CD4-positive, CD25-positive, alpha-beta regulatory T cell (primary cell): ENCODE measurements around the gene CTRB2. TPM values are rescaled to one million over a fixed set of nuclear protein-coding genes. Genes with fewer than 3 reads are reported as not detected.
A peak's percentile ranks its signal among the peaks of the same experiment; 100 is the strongest.
"Not testable (repeated sequence)": the region's sequence is repeated elsewhere in the genome, so short reads cannot be mapped to it uniquely, and the experiment has no call there.

Source experiments
- ATAC-seq, 2 donors: fragments of 150-1000 bp; cut with Tn5 transposase; one replicate each; pipeline ENCODE4 v1.10.0; 2021; ENCODE audit warnings: low read depth in 2 of 2, moderate number of reproducible peaks in 2 of 2, moderate library complexity in 1 of 2
- DNase-seq, 3 donors: peaks; one replicate each; pipeline versions ENCODE4 v3.0.0 to v3.0.0-alpha.2; 2012 to 2022; ENCODE audit warnings: mixed read lengths in 1 of 3
- H3K27ac ChIP-seq: one replicate; pipeline ENCODE4 v1.7.0; 2013; ENCODE audit warnings: mild to moderate bottlenecking, low read length; ENCODE audit not compliant: insufficient read depth, poor library complexity, severe bottlenecking
- H3K27me3 ChIP-seq: one replicate; pipeline ENCODE4 v1.7.0; 2013; ENCODE audit warnings: low read length; ENCODE audit not compliant: control insufficient read depth, insufficient read depth
- H3K36me3 ChIP-seq: one replicate; pipeline ENCODE4 v1.7.0; 2013; ENCODE audit warnings: mild to moderate bottlenecking, low read length, moderate library complexity; ENCODE audit not compliant: control insufficient read depth, insufficient read depth
- H3K4me1 ChIP-seq: 2 replicates; pipeline ENCODE4 v1.7.0; 2013; ENCODE audit warnings: mild to moderate bottlenecking, low read length; ENCODE audit not compliant: insufficient read depth, control insufficient read depth, poor library complexity, severe bottlenecking
- H3K4me3 ChIP-seq: one replicate; pipeline ENCODE4 v1.7.0; 2013; ENCODE audit warnings: low read depth, mild to moderate bottlenecking, low read length, moderate library complexity
- H3K9me3 ChIP-seq, 2 experiments: 1 replicate in 1 of 2; 2 replicates in 1 of 2; pipeline ENCODE4 v1.7.0; 2013; ENCODE audit warnings: low read length in 2 of 2, mild to moderate bottlenecking in 1 of 2, moderate library complexity in 1 of 2; ENCODE audit not compliant: control insufficient read depth in 2 of 2
- H3K27ac Mint-ChIP-seq, 3 donors: one replicate each; pipeline ENCODE4 v1.8.0; 2020 to 2022; ENCODE audit warnings: mild to moderate bottlenecking in 3 of 3, mixed read lengths in 3 of 3, moderate library complexity in 2 of 3
- H3K27me3 Mint-ChIP-seq: one replicate; pipeline ENCODE4 v1.8.0; 2022; ENCODE audit warnings: mild to moderate bottlenecking, mixed read lengths
- H3K36me3 Mint-ChIP-seq: one replicate; pipeline ENCODE4 v1.8.0; 2020; ENCODE audit warnings: mixed read lengths
- H3K4me1 Mint-ChIP-seq, 4 donors: one replicate each; pipeline ENCODE4 v1.8.0; 2020 to 2022; ENCODE audit warnings: mixed read lengths in 4 of 4, mild to moderate bottlenecking in 1 of 4
- H3K4me3 Mint-ChIP-seq, 4 donors: one replicate each; pipeline ENCODE4 v1.8.0; 2020 to 2022; ENCODE audit warnings: mild to moderate bottlenecking in 4 of 4, mixed read lengths in 4 of 4, moderate library complexity in 3 of 4
- H3K9me3 Mint-ChIP-seq, 7 donors: one replicate each; pipeline ENCODE4 v1.8.0; 2020 to 2022; ENCODE audit warnings: mixed read lengths in 7 of 7, mild to moderate bottlenecking in 3 of 7, moderate library complexity in 2 of 7
- polyA plus RNA-seq, 4 donors: library from polyadenylated mRNA; unstranded; fragments of 300-500 nt; fragmentation: Illumina TruSeq; gene quantifications; one replicate each; pipeline ENCODE4 v1.2.3, GENCODE V29; 2021
- total RNA-seq: library from RNA; stranded (reverse); gene quantifications from one replicate; pipeline ENCODE4 v1.2.3, GENCODE V29; 2022

The CTRB2 gene
- total and polyA plus RNA-seq, 5 donors from 2014 or later, result not detected

DNA sequence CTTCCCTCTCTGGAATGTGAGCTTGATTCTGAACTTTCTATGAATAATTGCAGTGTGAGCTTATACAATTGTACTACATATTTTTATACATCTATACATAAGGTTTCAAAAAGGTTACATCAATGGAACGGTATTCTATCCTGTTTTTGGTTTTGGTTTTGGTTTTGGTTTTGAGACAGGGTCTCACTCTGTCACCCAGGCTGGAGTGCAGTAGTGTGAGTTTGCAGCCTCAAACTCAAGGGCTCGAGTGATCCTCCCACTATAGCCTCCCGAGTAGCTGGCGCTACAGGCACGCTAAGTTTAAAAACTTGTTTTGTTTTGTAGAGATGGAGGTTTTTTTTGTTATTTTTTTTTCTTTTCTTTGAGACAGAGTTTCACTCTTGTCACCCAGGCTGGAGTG is 12.9 kb upstream of the CTRB2 start:
- Mint-ChIP-seq H3K4me3 (peak overlapping the region; percentile 67 to 91 (median 90)), H3K27me3 (no peaks in the 10 kb centered on the region), H3K27ac (peak overlapping the region; percentile 94 to 98 (median 97)), H3K9me3 (no peaks in the 10 kb centered on the region), H3K36me3 (no peaks in the 10 kb centered on the region), H3K4me1 (peaks cover 0 to 19% (median 5%) of the 10 kb centered on the region in 4 donors)
- peak overlapping the region; percentile 87 for H3K4me3 ChIP-seq
- H3K36me3 ChIP-seq, result no peaks in the 10 kb centered on the region
- no peaks in the 10 kb centered on the region for H3K4me1 ChIP-seq
- no peaks in the 10 kb centered on the region for H3K27me3 ChIP-seq
- no peaks in the 10 kb centered on the region for H3K9me3 ChIP-seq
- H3K27ac ChIP-seq, result peak overlapping the region; percentile 42
- DNase-seq, result peak in 2 of 3 donors; percentile 37 to 75
- peak; percentile 66 to 74 for ATAC-seq

DNA sequence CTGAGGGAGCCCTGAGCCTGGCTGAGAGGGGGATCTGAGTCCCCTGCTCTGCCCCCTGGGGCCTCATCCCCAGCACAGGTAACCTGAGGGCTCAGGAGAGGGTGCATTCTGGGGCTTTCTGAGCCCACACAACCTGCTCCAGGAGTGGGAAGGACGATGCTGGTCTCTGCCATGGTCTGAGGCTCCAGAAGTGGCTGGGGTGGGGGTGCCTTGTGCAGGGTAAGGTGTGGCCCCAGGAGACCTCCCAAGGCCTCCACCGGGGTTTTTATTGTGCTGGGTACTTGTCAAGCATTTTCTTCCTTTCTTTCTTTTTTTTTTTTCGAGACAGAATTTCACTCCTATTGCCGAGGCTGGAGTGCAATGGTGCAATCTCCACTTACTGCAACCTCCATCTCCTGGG is 12.1 kb upstream of the CTRB2 start:
- peaks cover 0 to 19% (median 5%) of the 10 kb centered on the region in 4 donors for H3K4me1 Mint-ChIP-seq
- peak overlapping the region; percentile 42 for H3K27ac ChIP-seq
- ATAC-seq, result no peak
- H3K4me1 ChIP-seq, result no peaks in the 10 kb centered on the region
- no peaks in the 10 kb centered on the region for H3K27me3 Mint-ChIP-seq
- H3K4me3 Mint-ChIP-seq, result no peak overlapping the region
- H3K27me3 ChIP-seq, result no peaks in the 10 kb centered on the region
- DNase-seq, result no peak
- peak overlapping the region; percentile 79 to 97 (median 94) for H3K27ac Mint-ChIP-seq
- H3K36me3 Mint-ChIP-seq, result no peaks in the 10 kb centered on the region
- no peaks in the 10 kb centered on the region for H3K9me3 Mint-ChIP-seq
- no peaks in the 10 kb centered on the region for H3K36me3 ChIP-seq
- no peaks in the 10 kb centered on the region for H3K9me3 ChIP-seq
- H3K4me3 ChIP-seq, result no peak overlapping the region

DNA sequence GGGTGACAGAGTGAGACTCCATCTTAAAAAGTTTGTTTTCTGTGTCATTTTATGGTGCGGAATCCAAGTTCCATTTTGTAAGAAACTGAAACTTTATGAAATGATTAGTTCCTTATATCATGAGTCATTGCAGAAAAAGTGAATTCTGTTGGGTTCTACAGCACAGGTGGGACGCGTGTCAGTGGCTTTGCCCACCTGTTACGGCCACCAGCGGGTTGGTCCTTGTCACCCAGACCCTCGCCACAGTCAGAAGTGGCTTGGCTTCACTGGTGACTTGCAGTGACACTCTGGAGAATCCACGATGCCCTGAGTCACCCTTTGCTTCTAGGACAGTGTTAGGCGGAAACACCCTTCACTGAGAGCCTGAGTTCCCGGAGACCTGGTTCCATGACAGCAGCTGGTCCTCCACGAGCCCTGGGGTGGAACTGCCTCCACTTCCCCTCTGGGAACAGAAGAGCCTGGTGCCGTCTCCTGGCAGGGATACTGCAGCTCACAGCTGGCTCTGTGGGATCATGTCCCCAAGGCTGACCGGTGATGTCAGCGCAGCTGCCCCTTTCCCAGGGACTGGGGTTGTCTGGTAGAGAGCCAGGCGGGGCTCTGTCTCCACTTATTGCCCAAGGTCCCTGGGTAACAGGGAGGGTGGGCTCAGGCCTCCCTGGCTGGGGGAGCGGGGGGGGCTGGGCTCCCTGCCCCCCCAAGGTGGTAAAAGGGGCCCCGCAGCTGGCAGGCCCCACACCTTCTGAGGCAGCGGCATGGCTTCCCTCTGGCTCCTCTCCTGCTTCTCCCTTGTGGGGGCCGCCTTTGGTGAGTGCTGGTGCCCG is 11.5 kb upstream of the CTRB2 start, which contains the start of gene CTRB1:
Gene CTRB1 (plus strand): TSS at position 733 of the 821 bp plus-strand sequence. CDS start 20 bp downstream, at position 753.
- Histone ChIP-seq H3K36me3 (no peaks in the 10 kb centered on the region), H3K27me3 (no peaks in the 10 kb centered on the region), H3K4me1 (no peaks in the 10 kb centered on the region), H3K27ac (peak within 1 kb of the TSS; percentile 42), H3K9me3 (no peaks in the 10 kb centered on the region), H3K4me3 (peak within 1 kb of the TSS; percentile 87)
- H3K9me3 Mint-ChIP-seq, result no peaks in the 10 kb centered on the region
- H3K36me3 Mint-ChIP-seq, result no peaks in the 10 kb centered on the region
- ATAC-seq (no peak), DNase-seq (no peak)
- H3K4me3 Mint-ChIP-seq, result peak within 1 kb of the TSS; percentile 67 to 91 (median 90)
- H3K4me1 Mint-ChIP-seq, result peaks cover 0 to 19% (median 5%) of the 10 kb centered on the region in 4 donors
- H3K27ac Mint-ChIP-seq, result peak within 1 kb of the TSS; percentile 94 to 98 (median 97)
- no peaks in the 10 kb centered on the region for H3K27me3 Mint-ChIP-seq

DNA sequence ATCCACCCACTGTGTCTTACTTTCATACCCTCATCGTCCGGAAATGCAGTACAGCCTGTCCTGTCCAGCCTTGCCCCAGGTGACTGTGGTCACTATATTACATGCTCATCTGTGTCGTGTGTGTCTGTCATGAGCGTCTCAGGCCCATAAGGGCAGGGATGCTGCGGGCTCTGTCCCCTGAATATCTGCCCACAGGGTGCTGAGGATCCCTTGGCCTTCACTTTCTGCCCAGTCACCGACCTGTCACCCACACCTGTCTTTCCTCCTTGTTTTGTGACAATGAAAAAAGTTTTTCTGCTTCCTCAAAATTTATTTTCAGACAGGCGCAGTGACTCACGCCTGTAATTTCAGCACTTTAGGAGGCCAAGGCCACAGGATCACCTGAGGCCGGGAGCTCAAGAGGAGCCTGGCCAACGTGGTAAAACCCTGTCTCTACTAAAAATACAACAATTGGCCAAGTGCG is 10.5 kb upstream of the CTRB2 start:
- H3K27ac Mint-ChIP-seq, result no peak overlapping the region
- H3K27me3 Mint-ChIP-seq, result no peaks in the 10 kb centered on the region

DNA sequence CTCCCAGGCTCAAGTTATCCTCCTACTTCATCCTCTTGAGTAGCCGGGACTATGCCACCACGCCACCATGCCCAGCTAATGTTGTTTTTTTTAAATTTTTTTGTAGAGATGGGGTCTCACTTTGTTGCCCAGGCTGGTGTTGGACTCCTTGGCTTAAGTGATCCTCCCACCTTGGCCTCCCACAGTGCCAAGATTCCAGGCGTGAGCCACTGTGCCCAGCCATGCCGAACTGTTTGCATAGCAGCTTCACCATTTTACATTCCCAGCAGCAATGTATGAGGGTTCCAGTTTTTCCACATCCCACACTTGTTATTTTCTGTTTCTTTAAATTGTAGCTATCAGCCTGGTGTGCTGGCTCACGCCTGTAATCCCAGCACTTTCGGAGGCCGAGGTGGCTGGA is 9.6 kb upstream of the CTRB2 start:
- H3K9me3 Mint-ChIP-seq, result no peaks in the 10 kb centered on the region
- no peaks in the 10 kb centered on the region for H3K27me3 Mint-ChIP-seq
- H3K27ac Mint-ChIP-seq, result peak overlapping the region in 1 of 3 donors; percentile 56

More for the DNA sequence above, 10.5 kb upstream of the CTRB2 start:
- H3K36me3 ChIP-seq, result no peaks in the 10 kb centered on the region
- no peaks in the 10 kb centered on the region for H3K36me3 Mint-ChIP-seq
- H3K9me3 Mint-ChIP-seq, result no peaks in the 10 kb centered on the region
- ATAC-seq, result no peak
- H3K4me1 Mint-ChIP-seq, result peaks cover 0 to 18% (median 5%) of the 10 kb centered on the region in 4 donors
- no peak overlapping the region for H3K27ac ChIP-seq
- no peaks in the 10 kb centered on the region for H3K9me3 ChIP-seq
- H3K4me1 ChIP-seq, result no peaks in the 10 kb centered on the region
- no peak overlapping the region for H3K4me3 ChIP-seq
- H3K27me3 ChIP-seq, result no peaks in the 10 kb centered on the region
- no peak overlapping the region for H3K4me3 Mint-ChIP-seq
- DNase-seq, result no peak

DNA sequence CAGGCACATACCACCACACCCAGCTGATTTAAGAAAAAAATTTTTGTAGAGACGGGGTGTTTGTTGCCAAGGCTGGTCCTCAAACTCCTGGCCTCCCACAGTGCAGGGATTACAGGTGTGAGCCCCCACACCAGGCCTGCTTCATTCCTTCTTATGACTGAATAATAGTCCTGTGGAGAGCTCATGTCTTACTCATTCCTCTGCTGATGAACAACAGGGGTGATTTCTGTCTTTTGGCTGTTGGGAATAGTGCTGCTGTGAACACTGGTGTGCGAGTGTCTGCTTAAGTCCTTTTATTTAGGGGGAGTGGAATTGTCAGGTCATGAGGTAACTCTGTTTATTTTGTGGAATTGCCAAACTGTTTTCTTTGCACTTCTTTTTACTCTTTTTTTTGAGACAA is 9.2 kb upstream of the CTRB2 start:
- Mint-ChIP-seq H3K27ac (no peak overlapping the region), H3K36me3 (no peaks in the 10 kb centered on the region), H3K9me3 (no peaks in the 10 kb centered on the region), H3K4me1 (peaks cover 0 to 14% (median 5%) of the 10 kb centered on the region in 4 donors), H3K4me3 (no peak overlapping the region), H3K27me3 (no peaks in the 10 kb centered on the region)
- H3K27ac ChIP-seq, result no peak overlapping the region
- no peaks in the 10 kb centered on the region for H3K9me3 ChIP-seq
- H3K36me3 ChIP-seq, result no peaks in the 10 kb centered on the region
- no peak overlapping the region for H3K4me3 ChIP-seq
- H3K27me3 ChIP-seq, result no peaks in the 10 kb centered on the region
- DNase-seq (no peak), ATAC-seq (no peak)
- H3K4me1 ChIP-seq, result no peaks in the 10 kb centered on the region

More for the DNA sequence above, 9.6 kb upstream of the CTRB2 start:
- Histone ChIP-seq H3K4me3 (no peak overlapping the region), H3K27ac (no peak overlapping the region), H3K4me1 (no peaks in the 10 kb centered on the region), H3K9me3 (no peaks in the 10 kb centered on the region), H3K36me3 (no peaks in the 10 kb centered on the region), H3K27me3 (no peaks in the 10 kb centered on the region)
- Mint-ChIP-seq H3K4me1 (peaks cover 0 to 14% (median 5%) of the 10 kb centered on the region in 4 donors), H3K36me3 (no peaks in the 10 kb centered on the region), H3K4me3 (no peak overlapping the region)
- DNase-seq (no peak), ATAC-seq (no peak)

DNA sequence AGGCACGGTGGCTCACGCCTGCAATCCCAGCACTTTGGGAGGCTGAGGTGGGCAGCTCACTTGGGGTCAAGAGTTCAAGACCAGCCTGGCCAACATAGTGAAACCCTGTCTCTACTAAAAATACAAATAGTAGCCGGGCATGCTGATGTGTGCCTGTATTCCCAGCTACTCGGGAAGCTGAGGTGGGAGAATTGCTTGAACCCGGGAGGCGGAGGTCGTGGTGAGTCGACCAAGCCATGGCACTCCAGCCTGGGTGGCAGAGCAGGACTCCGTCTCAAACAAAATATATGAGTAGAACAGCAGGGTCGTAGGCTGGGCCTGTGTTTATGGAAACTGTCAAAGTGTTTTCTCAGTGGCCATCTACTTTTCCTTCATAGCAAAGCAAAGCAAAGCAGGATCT is 4.3 kb upstream of the CTRB2 start:
- DNase-seq, H3K9me3 Mint-ChIP-seq, H3K36me3 Mint-ChIP-seq, H3K27ac Mint-ChIP-seq, H3K9me3 ChIP-seq, H3K4me3 ChIP-seq, H3K4me1 Mint-ChIP-seq, H3K4me3 Mint-ChIP-seq, H3K36me3 ChIP-seq, ATAC-seq, H3K4me1 ChIP-seq, H3K27me3 ChIP-seq, H3K27ac ChIP-seq, H3K27me3 Mint-ChIP-seq: not testable (repeated sequence)

DNA sequence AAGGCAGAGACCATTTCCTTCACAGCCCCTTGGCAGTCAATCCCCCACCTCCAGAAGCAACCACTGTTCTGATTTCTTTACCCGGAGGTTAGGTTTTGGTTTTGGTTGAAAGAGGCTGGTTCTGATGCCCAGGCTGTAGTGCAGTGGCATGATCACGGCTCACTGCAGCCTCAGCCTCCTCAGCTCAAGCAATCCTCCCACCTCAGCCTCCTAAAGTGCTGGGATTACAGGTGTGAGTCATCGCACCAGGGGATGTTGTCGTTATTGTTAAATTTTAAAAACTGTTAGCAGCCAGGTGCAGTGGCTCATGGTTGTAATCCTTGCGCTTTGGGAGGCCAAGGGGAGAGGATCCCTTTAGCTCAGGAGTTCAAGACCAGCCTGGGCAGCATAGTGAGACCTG is 3.0 kb upstream of the CTRB2 start:
- Mint-ChIP-seq H3K27me3 (no peaks in the 10 kb centered on the region), H3K4me1 (no peaks in the 10 kb centered on the region), H3K9me3 (no peaks in the 10 kb centered on the region), H3K27ac (no peak overlapping the region), H3K4me3 (no peak overlapping the region), H3K36me3 (no peaks in the 10 kb centered on the region)
- DNase-seq (no peak), ATAC-seq (no peak)
- no peak overlapping the region for H3K27ac ChIP-seq
- H3K27me3 ChIP-seq, result no peaks in the 10 kb centered on the region
- no peaks in the 10 kb centered on the region for H3K9me3 ChIP-seq
- no peaks in the 10 kb centered on the region for H3K36me3 ChIP-seq
- no peaks in the 10 kb centered on the region for H3K4me1 ChIP-seq
- H3K4me3 ChIP-seq, result no peak overlapping the region
